HEK293 (cell line): ENCODE measurements around the gene ACSS2.
A peak's percentile ranks its signal among the peaks of the same experiment; 100 is the strongest.

Source experiments
- EGR2 ChIP-seq: fragments of 450-650 bp; formaldehyde crosslinking; IDR thresholded peaks from 2 replicates; pipeline ENCODE4 v1.5.1; 2016; ENCODE audit warnings: low read depth, missing biosample characterization, missing genetic modification characterization
- GLI2 ChIP-seq: fragments of 450-650 bp; formaldehyde crosslinking; IDR thresholded peaks from 2 replicates; pipeline ENCODE4; 2017; ENCODE audit warnings: missing biosample characterization, missing genetic modification characterization, low read depth, borderline replicate concordance
- INSM2 ChIP-seq: fragments of 450-650 bp; formaldehyde crosslinking; IDR thresholded peaks from 2 replicates; pipeline ENCODE4 v1.5.1; 2016; ENCODE audit warnings: missing biosample characterization, missing genetic modification characterization
- MZF1 ChIP-seq: fragments of 450-650 bp; formaldehyde crosslinking; IDR thresholded peaks from 2 replicates; pipeline ENCODE4 v1.5.1; 2017; ENCODE audit warnings: missing biosample characterization, missing genetic modification characterization, borderline replicate concordance
- PRDM10 ChIP-seq: fragments of 450-650 bp; formaldehyde crosslinking; IDR thresholded peaks from 2 replicates; pipeline ENCODE4 v1.5.1; 2016; ENCODE audit warnings: missing biosample characterization, missing genetic modification characterization
- REPIN1 ChIP-seq: fragments of 450-650 bp; formaldehyde crosslinking; IDR thresholded peaks from 2 replicates; pipeline ENCODE4 v1.5.1; 2017; ENCODE audit warnings: missing biosample characterization, missing genetic modification characterization, low read depth
- SCRT2 ChIP-seq: fragments of 450-650 bp; formaldehyde crosslinking; IDR thresholded peaks from 2 replicates; pipeline ENCODE4 v1.5.1; 2016; ENCODE audit warnings: missing biosample characterization, missing genetic modification characterization
- YY1 ChIP-seq: fragments of 450-650 bp; formaldehyde crosslinking; IDR thresholded peaks from 2 replicates; pipeline ENCODE4 v1.5.1; 2018; ENCODE audit warnings: missing biosample characterization, missing genetic modification characterization
- ZBTB21 ChIP-seq: fragments of 450-650 bp; formaldehyde crosslinking; IDR thresholded peaks from 2 replicates; pipeline ENCODE4 v1.5.1; 2017; ENCODE audit warnings: missing biosample characterization, missing genetic modification characterization
- ZFP3 ChIP-seq: fragments of 450-650 bp; formaldehyde crosslinking; IDR thresholded peaks from 2 replicates; pipeline ENCODE4 v1.5.1; 2016; ENCODE audit warnings: low read depth, missing biosample characterization, missing genetic modification characterization
- ZFP41 ChIP-seq: fragments of 450-650 bp; formaldehyde crosslinking; IDR thresholded peaks from 2 replicates; pipeline ENCODE4 v1.5.1; 2016; ENCODE audit warnings: missing biosample characterization, missing genetic modification characterization, borderline replicate concordance
- ZNF132 ChIP-seq: fragments of 450-650 bp; formaldehyde crosslinking; IDR thresholded peaks from 2 replicates; pipeline ENCODE4 v1.5.1; 2017; ENCODE audit warnings: missing biosample characterization, missing genetic modification characterization, borderline replicate concordance
- ZNF140 ChIP-seq: fragments of 450-650 bp; formaldehyde crosslinking; IDR thresholded peaks from 2 replicates; pipeline ENCODE4 v1.5.1; 2016; ENCODE audit warnings: missing biosample characterization, missing genetic modification characterization
- ZNF16 ChIP-seq: fragments of 450-650 bp; formaldehyde crosslinking; IDR thresholded peaks from 2 replicates; pipeline ENCODE4 v1.5.1; 2016; ENCODE audit warnings: low read depth, missing biosample characterization, missing genetic modification characterization
- ZNF214 ChIP-seq: fragments of 450-650 bp; formaldehyde crosslinking; IDR thresholded peaks from 2 replicates; pipeline ENCODE4 v1.5.1; 2017; ENCODE audit warnings: missing biosample characterization, mild to moderate bottlenecking, missing genetic modification characterization, borderline replicate concordance
- ZNF280D ChIP-seq: fragments of 450-650 bp; formaldehyde crosslinking; IDR thresholded peaks from 2 replicates; pipeline ENCODE4 v1.5.1; 2016; ENCODE audit warnings: missing biosample characterization, missing genetic modification characterization
- ZNF433 ChIP-seq: fragments of 450-650 bp; formaldehyde crosslinking; IDR thresholded peaks from 2 replicates; pipeline ENCODE4 v1.5.1; 2016; ENCODE audit warnings: missing biosample characterization, missing genetic modification characterization, low read depth
- ZNF488 ChIP-seq: fragments of 450-650 bp; formaldehyde crosslinking; IDR thresholded peaks from 2 replicates; pipeline ENCODE4 v1.5.1; 2016; ENCODE audit warnings: missing biosample characterization, missing genetic modification characterization
- ZNF510 ChIP-seq: fragments of 450-650 bp; formaldehyde crosslinking; IDR thresholded peaks from 2 replicates; pipeline ENCODE4 v1.5.1; 2018; ENCODE audit warnings: mild to moderate bottlenecking, missing genetic modification characterization, missing biosample characterization; ENCODE audit not compliant: insufficient replicate concordance
- ZNF529 ChIP-seq: fragments of 450-650 bp; formaldehyde crosslinking; IDR thresholded peaks from 2 replicates; pipeline ENCODE4 v1.5.1; 2017; ENCODE audit warnings: missing genetic modification characterization, missing biosample characterization; ENCODE audit not compliant: insufficient replicate concordance
- ZNF571 ChIP-seq: fragments of 450-650 bp; formaldehyde crosslinking; IDR thresholded peaks from 2 replicates; pipeline ENCODE4 v1.5.0; 2017; ENCODE audit warnings: missing biosample characterization, missing genetic modification characterization
- ZNF585B ChIP-seq: fragments of 450-650 bp; formaldehyde crosslinking; IDR thresholded peaks from 2 replicates; pipeline ENCODE4 v1.5.1; 2016; ENCODE audit warnings: missing biosample characterization, missing genetic modification characterization
- ZNF624 ChIP-seq: fragments of 450-650 bp; formaldehyde crosslinking; IDR thresholded peaks from 2 replicates; pipeline ENCODE4 v1.5.1; 2017; ENCODE audit warnings: missing biosample characterization, missing genetic modification characterization
- ZNF639 ChIP-seq: fragments of 450-650 bp; formaldehyde crosslinking; IDR thresholded peaks from 2 replicates; pipeline ENCODE4 v1.5.1; 2016; ENCODE audit warnings: missing biosample characterization, missing genetic modification characterization
- ZNF660 ChIP-seq: fragments of 450-650 bp; IDR thresholded peaks from 2 replicates; pipeline ENCODE4 v1.5.1; 2018; ENCODE audit warnings: missing biosample characterization, mild to moderate bottlenecking, missing genetic modification characterization
- ZNF677 ChIP-seq: fragments of 450-650 bp; IDR thresholded peaks from 2 replicates; pipeline ENCODE4 v1.5.0; 2018; ENCODE audit warnings: missing biosample characterization, mild to moderate bottlenecking, missing genetic modification characterization, moderate library complexity
- ZNF76 ChIP-seq: fragments of 450-650 bp; formaldehyde crosslinking; IDR thresholded peaks from 2 replicates; pipeline ENCODE4; 2016; ENCODE audit warnings: low read depth, missing biosample characterization, missing genetic modification characterization, borderline replicate concordance
- ZNF837 ChIP-seq: fragments of 450-650 bp; formaldehyde crosslinking; IDR thresholded peaks from 2 replicates; pipeline ENCODE4 v1.5.1; 2016; ENCODE audit warnings: missing biosample characterization, missing genetic modification characterization

The ACSS2 gene

GRCh38 chr20:34872622-34873224 is 3.7 kb upstream of the ACSS2 start, which contains the start of gene GGT7 (continued):
- TF ChIP-seq ZBTB21 (tag by site-specific recombination) = no peak
- no peak for TF ChIP-seq ZNF571
- no peak for TF ChIP-seq ZNF140 (tag by site-specific recombination)
- TF ChIP-seq ZFP41 = no peak
- no peak for TF ChIP-seq ZNF677
- no peak for TF ChIP-seq ZNF837
- no peak for TF ChIP-seq ZFP3 (tag by site-specific recombination)
- peak; percentile 69 for TF ChIP-seq SCRT2
- TF ChIP-seq ZNF660 (tag by site-specific recombination) = no peak
- TF ChIP-seq PRDM10 (tag by site-specific recombination) = no peak
- TF ChIP-seq MZF1 (tag by site-specific recombination) = no peak; the same call in 1 of the 2 replicates
- 0 out of 2 replicates have a peak, but pooled peaks have one; percentile 22 for TF ChIP-seq ZNF76 (tag by site-specific recombination)
- TF ChIP-seq GLI2 = no peak
- TF ChIP-seq ZNF639 (tag by site-specific recombination) = no peak
- TF ChIP-seq ZNF16 (tag by site-specific recombination) = no peak
- TF ChIP-seq ZNF624 = no peak
- TF ChIP-seq INSM2 (tag by site-specific recombination) = peak; percentile 48; the same call in 1 of the 2 replicates
- no peak for TF ChIP-seq ZNF488 (tag by site-specific recombination)
- no peak for TF ChIP-seq ZNF510
- TF ChIP-seq ZNF585B = no peak
- TF ChIP-seq REPIN1 (tag by site-specific recombination) = no peak
- no peak for TF ChIP-seq ZNF433 (tag by site-specific recombination)
- TF ChIP-seq ZNF529 = no peak
- peak; percentile 61; the same call in 1 of the 2 replicates for TF ChIP-seq YY1 (tag by site-specific recombination)
- TF ChIP-seq ZNF280D (tag by site-specific recombination) = no peak
- peak; percentile 83 for TF ChIP-seq EGR2
- TF ChIP-seq ZNF214 (tag by site-specific recombination) = no peak
- TF ChIP-seq ZNF132 = no peak
